GM18870 (cell line): ENCODE data around the gene CCNK.

Experiments
- ATAC-seq: cut with Tn5 transposase; IDR thresholded peaks from one replicate; pipeline ENCODE4 v1.9.1; 2021; ENCODE audit warnings: moderate library complexity; ENCODE audit not compliant: unreplicated experiment

Gene CCNK

GRCh38 chr14:99532310-99532709, 51.1 kb downstream of the CCNK start:
- no peak for ATAC-seq

GRCh38 chr14:99534333-99534732, 53.1 kb downstream of the CCNK start:
- ATAC-seq = no peak

DNA sequence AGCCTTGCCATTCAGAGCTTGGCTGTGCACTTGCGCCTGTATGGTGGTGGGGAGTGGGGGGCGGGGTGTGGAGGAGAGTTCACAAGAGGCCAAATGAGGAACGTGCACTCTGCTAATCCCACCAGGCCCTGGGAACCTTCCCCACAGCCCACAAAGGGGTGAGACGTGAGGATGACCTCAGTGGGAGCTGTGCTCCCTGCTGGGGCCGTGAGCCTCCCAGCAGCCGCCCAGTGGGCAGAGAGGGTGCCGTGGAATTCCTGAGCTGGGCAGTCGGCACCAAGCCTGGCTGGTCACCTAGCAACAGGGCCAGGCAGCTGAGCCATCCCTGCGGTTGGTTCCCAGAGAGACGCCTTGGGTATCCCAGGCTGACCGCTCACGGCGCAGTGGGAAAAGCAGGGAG, 53.7 kb downstream of the CCNK start:
- no peak for ATAC-seq

- ATAC-seq = no peak
Measured at GRCh38 chr14:99535448-99535847, 54.2 kb downstream of the CCNK start.

DNA sequence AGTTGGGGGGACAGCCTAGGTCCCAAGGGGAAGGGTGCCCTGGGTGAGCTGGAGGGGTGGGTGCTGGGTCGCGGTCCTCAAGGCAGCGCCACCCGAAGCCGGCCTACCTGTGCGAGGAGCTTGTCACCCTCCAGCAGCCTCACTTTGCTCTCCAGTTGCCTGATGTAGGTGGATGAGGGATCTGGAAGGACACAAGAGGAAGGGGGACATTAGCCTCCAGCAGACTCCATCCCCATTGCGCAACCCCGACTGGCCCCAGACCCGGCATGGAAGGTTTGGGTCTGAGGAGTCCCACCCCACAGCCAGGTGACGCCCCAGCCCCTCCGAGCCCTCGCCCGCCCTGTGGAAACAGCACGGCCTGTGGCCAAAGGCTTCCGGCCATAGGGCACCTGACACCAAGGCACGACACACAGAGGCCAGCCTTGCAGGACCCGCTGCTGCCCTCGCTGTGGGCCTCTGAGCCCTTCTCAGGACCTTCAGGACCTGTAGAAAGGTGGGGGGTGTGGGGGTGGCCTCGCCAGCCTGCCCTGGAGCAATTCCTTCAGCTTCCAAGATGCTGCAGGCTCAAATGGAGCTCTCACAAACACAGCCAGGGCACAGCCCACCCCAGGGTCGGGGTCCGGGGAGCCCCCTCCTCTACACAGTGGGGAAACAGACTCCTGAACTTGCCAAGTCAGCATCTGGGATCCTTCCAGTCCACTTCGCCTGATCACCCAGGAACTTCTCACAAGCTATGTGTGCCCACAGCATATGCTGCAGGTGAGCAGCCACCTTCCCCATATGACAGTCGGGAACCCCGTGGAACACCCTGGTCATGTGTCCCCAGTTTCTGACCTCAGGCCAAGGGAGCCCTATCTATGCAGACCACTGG, 54.9 kb downstream of the CCNK start:
- ATAC-seq = no peak

DNA sequence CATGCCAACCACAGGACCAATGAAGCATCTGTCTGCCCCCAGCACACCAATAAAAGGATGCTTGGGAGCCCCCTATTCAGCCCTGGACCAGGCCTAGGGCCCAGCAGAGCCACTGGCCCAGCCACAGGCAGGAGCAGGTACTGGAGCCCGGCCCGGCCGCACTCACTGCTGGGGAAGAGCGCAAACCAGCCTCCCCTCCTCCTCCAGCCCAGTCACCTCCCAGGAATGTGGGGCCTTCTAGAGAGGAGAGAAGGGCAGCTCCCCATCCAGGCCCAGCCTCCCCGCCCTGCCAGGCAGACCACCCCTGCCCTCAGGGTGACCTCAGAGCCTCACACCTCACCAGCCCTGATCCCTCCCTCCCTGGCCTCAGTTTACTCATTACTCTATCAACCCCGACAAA, 56.2 kb downstream of the CCNK start:
- ATAC-seq = no peak

- ATAC-seq = no peak
Measured at GRCh38 chr14:99538275-99538674, 57.1 kb downstream of the CCNK start.

GRCh38 chr14:99538733-99539132, 57.5 kb downstream of the CCNK start:
- ATAC-seq = no peak

DNA sequence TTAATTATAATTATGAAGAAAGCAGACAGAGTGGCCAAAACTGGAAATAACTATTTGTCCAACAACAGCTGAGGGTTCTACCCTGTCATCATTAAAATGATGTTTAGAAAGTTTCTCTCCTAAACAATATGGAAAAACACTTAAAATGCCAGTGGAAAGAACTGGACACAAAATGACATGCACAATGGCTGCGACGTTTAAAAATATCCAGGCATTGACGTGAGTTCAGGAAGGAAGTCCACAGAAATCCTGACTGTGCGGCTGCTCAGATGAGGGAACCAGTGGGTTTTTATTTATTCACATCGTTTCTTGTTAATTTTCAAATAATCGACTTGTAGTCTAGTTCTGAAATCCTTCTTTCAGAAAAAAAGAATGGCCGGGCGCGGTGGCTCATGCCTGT, 58.3 kb downstream of the CCNK start:
- no peak for ATAC-seq

GRCh38 chr14:99540196-99541032, 59.2 kb downstream of the CCNK start:
- no peak for ATAC-seq

- no peak for ATAC-seq
Measured at GRCh38 chr14:99541211-99541610, 60.0 kb downstream of the CCNK start.

GRCh38 chr14:99541677-99542470, 60.7 kb downstream of the CCNK start:
- no peak for ATAC-seq

GRCh38 chr14:99542566-99542965, 61.4 kb downstream of the CCNK start:
- no peak for ATAC-seq

GRCh38 chr14:99543370-99543769, 62.2 kb downstream of the CCNK start:
- no peak for ATAC-seq

GRCh38 chr14:99543985-99544384, 62.8 kb downstream of the CCNK start:
- no peak for ATAC-seq

GRCh38 chr14:99544991-99545390, 63.8 kb downstream of the CCNK start:
- ATAC-seq = no peak

DNA sequence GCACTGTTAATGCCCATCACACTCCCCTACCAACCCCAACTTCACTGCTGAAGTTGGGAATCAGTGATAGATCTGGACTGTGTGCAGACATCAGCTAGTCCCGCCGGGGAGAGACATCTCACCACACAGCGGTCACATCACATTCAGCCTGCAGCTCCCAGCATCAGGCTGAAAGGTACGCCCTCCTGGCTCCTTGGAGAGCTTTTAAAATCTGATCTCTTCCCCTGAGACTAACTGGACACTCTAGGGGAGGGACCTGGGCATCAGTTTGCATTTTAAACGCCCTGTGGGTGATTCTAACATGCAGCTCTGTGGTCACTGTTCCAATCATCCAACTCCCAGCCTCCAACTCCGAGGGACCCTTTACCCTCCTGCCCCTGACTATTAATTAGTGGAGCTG, 64.4 kb downstream of the CCNK start:
- no peak for ATAC-seq

DNA sequence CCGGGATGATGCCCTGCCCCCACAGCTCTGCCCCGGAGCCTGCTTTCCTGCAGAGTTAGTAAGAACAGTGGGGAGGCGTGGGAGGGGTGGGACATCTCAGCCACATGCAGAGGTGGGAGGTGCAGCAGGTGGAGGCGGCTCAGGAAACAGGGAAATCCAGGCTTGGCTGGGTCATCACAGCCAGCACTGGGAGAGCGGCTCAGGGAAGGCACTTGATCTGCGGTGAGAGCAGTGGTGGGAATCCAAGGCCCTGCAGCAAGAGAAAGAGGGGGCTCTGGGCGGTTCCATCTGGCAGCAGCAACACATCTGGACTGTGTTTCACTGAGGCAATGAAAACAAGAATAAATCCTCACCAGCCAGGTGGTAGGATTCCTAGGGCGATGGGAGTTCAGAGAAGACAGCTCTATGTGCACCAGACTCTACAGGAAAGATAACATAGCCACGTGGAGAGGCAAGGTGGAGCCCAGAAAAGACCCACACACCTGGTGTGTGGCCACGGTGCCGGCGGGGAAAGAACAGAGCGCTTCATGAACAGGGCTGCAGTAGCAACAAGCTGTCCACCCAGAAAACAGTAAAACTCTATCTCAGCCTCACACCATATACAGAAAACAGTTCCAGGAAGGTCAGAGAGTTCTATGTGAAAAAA, 65.1 kb downstream of the CCNK start:
- ATAC-seq = no peak

- ATAC-seq = no peak
Measured at GRCh38 chr14:99548255-99548654, 67.0 kb downstream of the CCNK start.

GRCh38 chr14:99548871-99549515, 67.8 kb downstream of the CCNK start:
- ATAC-seq = no peak
